ENCODE measurements around the gene MND1.
"Not testable (repeated sequence)": the region's sequence is repeated elsewhere in the genome, so short reads cannot be mapped to it uniquely, and the experiment has no call there.

The MND1 gene

DNA sequence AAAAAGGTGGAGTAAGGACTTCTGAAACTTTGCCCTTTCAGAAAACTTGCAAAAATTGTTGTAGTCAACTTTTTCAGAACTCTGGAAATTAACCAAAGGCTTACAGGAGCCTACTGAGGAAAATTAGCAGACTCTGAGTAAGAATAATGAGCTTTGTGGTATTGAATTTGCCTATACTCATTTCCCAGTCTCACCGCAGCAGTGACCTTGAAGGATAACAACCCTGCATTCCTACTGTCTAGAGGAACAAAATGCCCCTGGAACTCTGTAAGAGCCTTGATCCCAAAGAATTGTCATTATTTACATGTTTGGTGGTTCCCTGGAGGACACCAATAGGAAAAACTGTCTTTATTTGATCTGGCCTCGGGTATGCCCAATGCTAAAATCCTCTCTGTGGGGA is 57.9 kb downstream of the MND1 start:
- DNase-seq (ENCODE audit: low read depth, low spot score): no peak

- DNase-seq (ENCODE audit: low read depth, low spot score): no peak
Observed at GRCh38 chr4:153403726-153404125, 59.2 kb downstream of the MND1 start.

DNA sequence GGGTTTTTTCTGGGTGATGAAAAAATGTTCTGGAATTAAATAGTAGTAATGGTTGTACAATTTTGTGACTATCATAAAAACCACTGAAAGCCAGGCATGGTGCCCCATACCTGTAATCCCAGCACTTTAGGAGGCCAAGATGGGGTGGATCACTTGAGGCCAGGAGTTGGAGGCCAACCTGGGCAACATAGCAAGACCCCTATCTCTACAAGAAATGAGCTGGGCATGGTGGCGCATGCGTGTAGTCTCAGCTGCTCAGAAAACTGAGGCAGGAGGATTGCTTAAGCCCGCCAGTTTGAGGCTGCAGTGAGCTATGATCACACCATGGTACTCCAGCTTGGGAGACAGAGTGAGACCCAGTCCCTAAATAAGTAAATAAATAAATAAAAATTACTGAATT is 63.4 kb downstream of the MND1 start:
- no peak for DNase-seq (ENCODE audit: low read depth, low spot score)

DNA sequence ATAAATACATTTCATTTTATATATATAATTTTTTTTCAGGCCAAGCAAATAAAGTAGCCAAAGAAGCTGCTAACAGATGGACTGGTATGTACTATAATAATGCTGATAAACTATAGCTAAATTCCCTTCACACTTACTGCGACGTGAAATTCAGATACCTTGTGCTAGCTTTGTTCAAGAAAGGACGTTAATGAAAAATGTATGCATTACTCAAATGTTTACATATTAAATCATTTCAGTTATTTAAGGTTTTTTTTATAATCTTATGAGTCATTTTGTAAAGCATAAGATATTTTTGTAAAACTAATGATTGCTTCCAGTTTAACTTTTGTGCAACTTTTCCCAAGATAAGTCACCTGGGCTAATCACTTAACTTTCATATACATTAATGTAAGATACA is 64.4 kb downstream of the MND1 start:
- DNase-seq (ENCODE audit: low read depth, low spot score): no peak

DNA sequence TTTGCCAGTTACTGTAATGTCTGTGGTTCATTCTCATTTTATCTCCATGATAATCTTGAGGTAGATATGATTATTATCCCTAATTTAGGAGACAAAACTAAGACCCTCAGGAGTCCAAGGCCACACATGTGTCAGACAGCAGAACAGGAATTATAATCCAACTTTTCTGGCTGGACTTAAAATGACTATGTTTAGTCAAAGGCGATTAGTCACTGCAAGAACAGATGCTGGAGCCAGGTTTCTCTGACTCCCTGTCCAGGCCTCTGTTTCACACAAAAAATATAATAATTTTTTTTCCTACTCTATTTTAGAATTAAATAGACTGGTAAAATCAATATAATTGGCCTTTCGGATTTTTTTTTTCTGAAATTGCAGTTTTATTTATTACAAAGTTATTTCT is 64.9 kb downstream of the MND1 start:
- no peak for DNase-seq (ENCODE audit: low read depth, low spot score)

DNA sequence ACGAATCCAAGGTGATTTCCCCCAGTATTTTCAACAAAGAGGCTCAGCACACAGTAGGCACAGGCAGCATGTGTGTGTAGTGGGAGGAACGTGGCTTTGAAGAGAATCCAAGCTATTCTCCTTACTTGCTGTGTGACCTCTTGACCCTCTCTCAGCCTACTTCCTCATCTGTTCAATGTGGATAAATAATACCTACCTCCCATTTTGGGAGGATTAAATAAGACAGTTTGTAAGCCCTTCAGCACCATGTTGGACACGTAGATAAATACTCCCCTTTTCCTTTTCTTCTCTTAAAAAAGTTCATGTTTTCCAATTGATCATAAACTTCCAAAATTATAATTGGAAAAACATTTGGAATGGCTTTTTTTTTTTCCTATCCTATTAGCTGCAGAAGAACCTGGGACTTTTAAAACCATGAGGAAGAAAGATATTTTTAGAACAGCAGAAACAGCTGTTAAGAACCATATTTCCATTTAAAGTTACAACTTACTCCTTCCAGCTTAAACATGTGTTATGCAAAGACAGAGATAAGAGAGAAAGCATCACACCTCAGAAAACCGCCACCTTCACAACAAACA is 65.5 kb downstream of the MND1 start:
- DNase-seq (ENCODE audit: low read depth, low spot score): no peak

DNA sequence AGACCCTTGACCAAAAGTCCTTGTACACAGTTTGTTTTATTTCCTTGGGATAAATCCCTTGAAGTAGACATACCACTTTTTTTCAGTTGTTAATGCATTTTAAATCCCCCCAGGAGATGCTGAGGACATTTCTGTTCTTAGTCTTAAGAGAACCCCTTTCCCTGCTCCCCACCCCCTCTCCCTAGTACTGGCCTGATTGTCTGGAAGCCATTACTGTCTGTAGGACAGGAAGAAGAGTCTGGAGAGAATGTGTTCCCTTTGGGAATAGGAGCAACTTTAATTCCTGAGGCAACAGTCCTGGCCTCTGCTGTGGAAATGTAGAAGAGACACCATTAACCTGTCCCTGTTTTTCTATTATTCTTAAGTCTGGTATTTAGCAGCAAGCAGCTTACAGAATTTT is 69.4 kb downstream of the MND1 start:
- no peak for DNase-seq (ENCODE audit: low read depth, low spot score)

GRCh38 chr4:153416456-153416855 is 72.0 kb downstream of the MND1 start:
- DNase-seq (ENCODE audit: low read depth, low spot score): not testable (repeated sequence)

DNA sequence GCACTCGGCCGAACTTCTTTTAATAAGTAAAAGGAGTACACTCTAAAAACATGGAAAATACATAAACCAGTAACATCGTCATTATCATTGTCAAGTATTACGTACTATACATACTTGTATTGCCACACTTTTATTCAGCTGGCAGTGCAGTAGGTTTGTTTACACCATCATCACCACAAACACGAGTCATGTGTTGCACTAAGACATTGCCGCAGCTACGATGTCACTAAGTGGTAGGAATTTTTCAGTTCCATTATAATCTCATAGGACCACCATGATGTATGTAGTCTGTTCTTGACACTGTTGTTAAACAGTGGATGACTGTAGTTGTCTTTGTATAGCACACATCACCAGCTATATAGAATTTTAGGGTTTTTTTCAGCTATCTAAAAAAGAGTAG is 73.6 kb downstream of the MND1 start:
- no peak for DNase-seq (ENCODE audit: low read depth, low spot score)

- no peak for DNase-seq (ENCODE audit: low read depth, low spot score)
Observed at GRCh38 chr4:153418558-153418957, 74.1 kb downstream of the MND1 start.

GRCh38 chr4:153419029-153419428 is 74.5 kb downstream of the MND1 start:
- DNase-seq (ENCODE audit: low read depth, low spot score): no peak

GRCh38 chr4:153419673-153420278 is 75.3 kb downstream of the MND1 start:
- DNase-seq (ENCODE audit: low read depth, low spot score): no peak

- no peak for DNase-seq (ENCODE audit: low read depth, low spot score)
Observed at GRCh38 chr4:153420361-153420760, 75.9 kb downstream of the MND1 start.

DNA sequence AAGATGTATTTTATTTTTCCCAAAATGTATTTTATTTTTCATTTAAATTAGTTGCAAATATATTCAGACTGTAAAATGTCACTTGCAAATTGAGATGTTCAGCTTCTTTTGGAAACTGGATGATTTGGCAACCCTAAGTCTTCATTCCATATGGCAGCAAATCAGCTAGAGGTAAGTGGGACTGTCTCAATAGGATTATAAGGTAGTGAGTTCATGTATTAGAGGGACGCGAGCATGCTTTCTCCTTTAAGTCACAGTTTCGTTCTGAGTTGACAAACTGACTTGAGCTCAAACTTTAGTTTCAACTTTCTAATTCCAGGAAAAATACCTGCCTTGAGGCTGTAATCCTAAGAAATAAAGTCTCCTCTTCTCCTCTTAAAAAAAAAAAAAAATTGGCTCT is 77.5 kb downstream of the MND1 start:
- DNase-seq (ENCODE audit: low read depth, low spot score): no peak

GRCh38 chr4:153426207-153426885 is 81.9 kb downstream of the MND1 start:
- no peak for DNase-seq (ENCODE audit: low read depth, low spot score)

GRCh38 chr4:153427363-153428071 is 83.0 kb downstream of the MND1 start:
- DNase-seq (ENCODE audit: low read depth, low spot score): no peak

DNA sequence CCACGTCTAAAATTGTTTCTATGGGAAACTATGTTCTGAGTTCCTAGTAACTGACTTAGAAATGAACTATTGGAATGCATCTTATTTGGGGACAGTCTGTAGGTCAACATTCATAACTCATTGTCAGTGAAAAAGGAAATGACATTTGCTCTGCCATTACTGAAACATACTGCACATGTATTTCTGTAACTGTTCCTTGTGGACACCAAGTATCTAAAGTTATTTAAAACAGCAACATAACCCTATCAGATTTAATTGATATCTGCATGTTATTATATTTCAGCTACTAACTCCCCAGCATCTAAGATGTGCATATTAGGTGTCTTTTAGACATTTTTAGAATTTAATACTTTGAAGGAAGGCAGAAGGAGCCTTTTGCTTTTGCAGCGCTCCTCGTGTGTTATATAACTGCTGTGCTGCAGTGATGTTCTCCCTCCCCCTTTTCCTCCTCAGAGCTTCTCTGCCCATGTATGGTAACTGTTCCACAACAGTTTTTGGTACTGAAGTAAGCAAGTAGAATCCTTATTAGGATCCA is 84.5 kb downstream of the MND1 start:
- no peak for DNase-seq (ENCODE audit: low read depth, low spot score)

GRCh38 chr4:153432965-153433753 is 88.7 kb downstream of the MND1 start:
- DNase-seq (ENCODE audit: low read depth, low spot score): no peak

DNA sequence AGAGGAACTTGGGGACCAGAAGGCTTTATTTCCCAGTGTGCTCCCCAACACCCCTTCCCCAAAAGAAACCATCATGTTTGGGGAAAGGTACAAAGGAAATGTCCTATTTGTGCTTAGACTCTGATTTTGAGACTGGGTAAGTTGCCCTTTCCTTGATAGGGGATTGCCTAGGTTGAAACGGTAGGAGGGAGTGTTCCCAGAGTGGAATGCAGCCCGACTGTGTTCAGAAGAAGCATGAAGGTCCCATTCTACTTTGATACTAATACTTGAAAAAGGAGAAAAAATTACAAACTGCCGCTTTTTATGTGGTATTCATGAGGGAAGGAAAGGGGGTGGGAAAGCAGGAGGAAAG is 89.2 kb downstream of the MND1 start:
- no peak for DNase-seq (ENCODE audit: low read depth, low spot score)

GRCh38 chr4:153434190-153434589 is 89.7 kb downstream of the MND1 start:
- no peak for DNase-seq (ENCODE audit: low read depth, low spot score)

DNA sequence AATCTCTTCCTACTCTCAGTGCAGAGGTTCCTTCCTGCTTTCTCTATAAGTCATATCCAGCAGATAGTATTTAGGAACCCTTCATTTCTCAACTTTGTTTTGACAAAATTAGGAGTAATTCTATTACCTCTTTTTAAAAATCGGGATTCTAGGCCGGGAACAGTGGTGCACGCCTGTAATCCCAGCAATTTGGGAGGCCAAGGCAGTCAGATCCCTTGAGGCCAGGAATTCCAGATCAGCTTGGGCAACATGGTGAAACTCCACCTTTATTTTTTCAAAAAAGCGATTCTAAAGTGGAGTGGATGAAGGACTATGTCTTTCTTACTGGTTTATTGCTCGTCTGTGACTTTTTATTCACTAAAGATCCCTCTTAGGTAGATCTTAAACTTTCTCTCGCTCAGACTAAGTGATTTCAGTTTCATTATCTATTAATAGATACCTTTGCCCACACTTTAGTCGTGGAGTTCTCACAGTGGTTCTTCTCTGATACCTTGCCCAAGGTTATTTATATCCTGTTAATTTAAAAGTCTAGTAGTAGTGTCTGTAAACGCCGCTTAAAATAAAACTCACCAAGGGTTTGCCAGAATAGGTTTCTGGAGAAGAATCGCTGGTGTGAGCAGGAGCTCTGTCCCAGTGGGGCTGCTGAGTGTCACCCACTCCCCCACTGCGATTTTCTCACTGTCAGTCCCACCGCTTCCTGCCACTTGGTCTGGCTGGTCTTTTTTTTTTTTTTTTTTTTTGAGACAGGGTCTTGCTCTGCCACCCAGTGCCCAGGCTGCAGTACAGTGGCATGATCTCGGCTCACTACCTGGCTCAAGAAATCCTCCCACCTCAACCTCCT is 94.6 kb downstream of the MND1 start:
- DNase-seq (ENCODE audit: low read depth, low spot score): no peak
